Measurements from ENCODE around the gene PCDHB12. TPM values are rescaled to one million over a fixed set of nuclear protein-coding genes. Genes with fewer than 3 reads are reported as not detected.
A peak's percentile ranks its signal among the peaks of the same experiment; 100 is the strongest.
"Not testable (repeated sequence)": the region's sequence is repeated elsewhere in the genome, so short reads cannot be mapped to it uniquely, and the experiment has no call there.

PCDHB12 gene
- total RNA-seq, 4 donors from 2014 or later: 0.67 to 5.1 (median 3.4) TPM

- TF ChIP-seq POLR2A (IDR thresholded peaks at IDR 0.05) (no peak), EP300 (IDR thresholded peaks at IDR 0.05) (no peak), POLR2AphosphoS5 (IDR thresholded peaks at IDR 0.05) (no peak), CTCF (IDR thresholded peaks at IDR 0.05) (peak in 2 of 4 experiments; percentile 25 to 46)
- 0 to 7% methylated on average over 7 to 8 of the region's 10 CpGs for WGBS, 2 donors (ENCODE audit: low coverage in 1 of 2)
- peaks cover 41% of the 10 kb centered on the region for H3K27me3 ChIP-seq
- no peak within 1 kb of the TSS for H3K27ac ChIP-seq
- ATAC-seq: no peak
- H3K36me3 ChIP-seq: peaks cover 0 to 4% of the 10 kb centered on the region in 2 donors
- H3K4me1 ChIP-seq: no peaks in the 10 kb centered on the region
- H3K4me3 ChIP-seq: peak within 1 kb of the TSS in 1 of 2 donors; percentile 28
- H3K9me3 ChIP-seq: peaks cover 0 to 96% (median 3%) of the 10 kb centered on the region in 3 donors
These were observed 16.3 kb upstream of the PCDHB12 start, which contains the start of gene PCDHB10 for GRCh38 chr5:141192110-141192725. TSS of gene PCDHB10 (plus strand) at chr5:141192353. CDS start at chr5:141192553, 200 bp downstream.

GRCh38 chr5:141194332-141194731 lies 14.2 kb upstream of the PCDHB12 start:
- peaks cover 0 to 96% (median 3%) of the 10 kb centered on the region in 3 donors for H3K9me3 ChIP-seq
- not testable (repeated sequence) for H3K27ac ChIP-seq, ATAC-seq, H3K4me3 ChIP-seq, H3K4me1 ChIP-seq, H3K36me3 ChIP-seq
- no CpG with 5 or more reads among the region's 37 CpGs for WGBS, 2 donors (ENCODE audit: low coverage in 1 of 2)
- H3K27me3 ChIP-seq: peaks cover 22% of the 10 kb centered on the region

GRCh38 chr5:141196363-141196762 lies 12.2 kb upstream of the PCDHB12 start:
- Histone ChIP-seq H3K27ac (no peak overlapping the region), H3K4me3 (no peak overlapping the region), H3K36me3 (no peaks in the 10 kb centered on the region), H3K27me3 (peaks cover 22% of the 10 kb centered on the region), H3K4me1 (no peaks in the 10 kb centered on the region), H3K9me3 (peaks cover 0 to 96% (median 3%) of the 10 kb centered on the region in 3 donors)
- no peak for ATAC-seq
- 42 to 43% methylated on average over 3 of the region's 3 CpGs for WGBS, 2 donors (ENCODE audit: low coverage in 1 of 2)
- TF ChIP-seq CTCF (IDR thresholded peaks at IDR 0.05) (no peak), POLR2AphosphoS5 (IDR thresholded peaks at IDR 0.05) (no peak), POLR2A (IDR thresholded peaks at IDR 0.05) (no peak), EP300 (IDR thresholded peaks at IDR 0.05) (no peak)

GRCh38 chr5:141199359-141200235 lies 8.9 kb upstream of the PCDHB12 start, which contains the start of gene PCDHB11:
TSS of gene PCDHB11 (plus strand) at chr5:141199627. CDS start at chr5:141199775, 148 bp downstream.
- WGBS, 2 donors (ENCODE audit: low coverage in 1 of 2): 28 to 53% methylated on average over 12 to 19 of the region's 21 CpGs
- peaks cover 0 to 98% (median 0%) of the 10 kb centered on the region in 3 donors for H3K9me3 ChIP-seq
- no peak for ATAC-seq

GRCh38 chr5:141201126-141201525 lies 7.4 kb upstream of the PCDHB12 start:
- peaks cover 0 to 90% (median 0%) of the 10 kb centered on the region in 3 donors for H3K9me3 ChIP-seq
- H3K27ac ChIP-seq, H3K4me3 ChIP-seq, H3K36me3 ChIP-seq, H3K4me1 ChIP-seq, ATAC-seq: not testable (repeated sequence)
- peaks cover 26% of the 10 kb centered on the region for H3K27me3 ChIP-seq
- no CpG with 5 or more reads among the region's 38 CpGs for WGBS, 2 donors (ENCODE audit: low coverage in 1 of 2)

More at GRCh38 chr5:141199359-141200235, 8.9 kb upstream of the PCDHB12 start, which contains the start of gene PCDHB11:
- no peak for TF ChIP-seq POLR2AphosphoS5 (IDR thresholded peaks at IDR 0.05)
- no peak for TF ChIP-seq EP300 (IDR thresholded peaks at IDR 0.05)
- peak in 1 of 4 experiments; percentile 13 for TF ChIP-seq CTCF (IDR thresholded peaks at IDR 0.05)
- no peak for TF ChIP-seq POLR2A (IDR thresholded peaks at IDR 0.05)
- Histone ChIP-seq H3K27ac (no peak within 1 kb of the TSS), H3K4me3 (peak within 1 kb of the TSS in 1 of 2 donors; percentile 29), H3K27me3 (peaks cover 27% of the 10 kb centered on the region), H3K36me3 (no peaks in the 10 kb centered on the region), H3K4me1 (no peaks in the 10 kb centered on the region)

- not testable (repeated sequence) for H3K4me3 ChIP-seq, H3K4me1 ChIP-seq, H3K36me3 ChIP-seq, ATAC-seq, H3K27ac ChIP-seq
- H3K27me3 ChIP-seq: peaks cover 26% of the 10 kb centered on the region
- peaks cover 0 to 89% (median 0%) of the 10 kb centered on the region in 3 donors for H3K9me3 ChIP-seq
- WGBS, 2 donors (ENCODE audit: low coverage in 1 of 2): 43% methylated on average over 2 of the region's 35 CpGs; no CpG with 5 or more reads in 1 of the 2 donors
These were observed 6.9 kb upstream of the PCDHB12 start for GRCh38 chr5:141201646-141202045.

- peaks cover 0 to 90% (median 5%) of the 10 kb centered on the region in 3 donors for H3K9me3 ChIP-seq
These were observed 1.8 kb downstream of the PCDHB12 start for GRCh38 chr5:141210281-141210680.

GRCh38 chr5:141210849-141211248 lies 2.3 kb downstream of the PCDHB12 start:
- Histone ChIP-seq H3K9me3 (peaks cover 0 to 92% (median 6%) of the 10 kb centered on the region in 3 donors), H3K27me3 (peaks cover 19% of the 10 kb centered on the region)
- WGBS, 2 donors (ENCODE audit: low coverage in 1 of 2): no CpG with 5 or more reads among the region's 27 CpGs
- H3K4me1 ChIP-seq, H3K36me3 ChIP-seq, H3K4me3 ChIP-seq, ATAC-seq, H3K27ac ChIP-seq: not testable (repeated sequence)

More at GRCh38 chr5:141210281-141210680, 1.8 kb downstream of the PCDHB12 start:
- H3K27ac ChIP-seq, H3K4me1 ChIP-seq, H3K4me3 ChIP-seq, ATAC-seq, H3K36me3 ChIP-seq: not testable (repeated sequence)
- peaks cover 16% of the 10 kb centered on the region for H3K27me3 ChIP-seq
- 29 to 40% methylated on average over 1 to 10 of the region's 39 CpGs for WGBS, 2 donors (ENCODE audit: low coverage in 1 of 2)

Data from gastroesophageal sphincter (tissue), 4 donors.